Subcutaneous abdominal adipose tissue (tissue), 5 donors: ENCODE results near the gene RAP1GAP2.

Experiments
- H3K27ac ChIP-seq: one replicate; pipeline ENCODE4 v1.7.0; 2013; ENCODE audit warnings: low read depth, mild to moderate bottlenecking, inconsistent platforms, low read length, moderate library complexity
- H3K27me3 ChIP-seq, 5 donors: one replicate each; pipeline ENCODE4 v1.7.0; 2013; ENCODE audit warnings: low read length in 5 of 5, inconsistent platforms in 1 of 5; ENCODE audit not compliant: control insufficient read depth in 5 of 5, insufficient read depth in 4 of 5
- H3K36me3 ChIP-seq, 5 donors: one replicate each; pipeline ENCODE4 v1.7.0; 2013; ENCODE audit warnings: low read length in 5 of 5; ENCODE audit not compliant: control insufficient read depth in 5 of 5, insufficient read depth in 5 of 5
- H3K4me1 ChIP-seq, 5 donors: one replicate each; pipeline ENCODE4 v1.7.0; 2013; ENCODE audit warnings: low read length in 5 of 5, mild to moderate bottlenecking in 3 of 5, moderate library complexity in 1 of 5; ENCODE audit not compliant: control insufficient read depth in 5 of 5, insufficient read depth in 5 of 5
- H3K4me3 ChIP-seq, 5 donors: one replicate each; pipeline ENCODE4 v1.7.0; 2013; ENCODE audit warnings: low read length in 5 of 5, low read depth in 1 of 5
- H3K9ac ChIP-seq, 5 donors: one replicate each; pipeline ENCODE4 v1.7.0; 2013; ENCODE audit warnings: low read length in 5 of 5, mild to moderate bottlenecking in 4 of 5, moderate library complexity in 3 of 5
- H3K9me3 ChIP-seq, 5 donors: one replicate each; pipeline ENCODE4 v1.7.0; 2013; ENCODE audit warnings: low read length in 5 of 5; ENCODE audit not compliant: control insufficient read depth in 5 of 5
- donor health status: healthy.
- donor health status: healthy.
- donor health status: healthy.
- donor health status: healthy.
- donor health status: healthy.

Gene RAP1GAP2

DNA sequence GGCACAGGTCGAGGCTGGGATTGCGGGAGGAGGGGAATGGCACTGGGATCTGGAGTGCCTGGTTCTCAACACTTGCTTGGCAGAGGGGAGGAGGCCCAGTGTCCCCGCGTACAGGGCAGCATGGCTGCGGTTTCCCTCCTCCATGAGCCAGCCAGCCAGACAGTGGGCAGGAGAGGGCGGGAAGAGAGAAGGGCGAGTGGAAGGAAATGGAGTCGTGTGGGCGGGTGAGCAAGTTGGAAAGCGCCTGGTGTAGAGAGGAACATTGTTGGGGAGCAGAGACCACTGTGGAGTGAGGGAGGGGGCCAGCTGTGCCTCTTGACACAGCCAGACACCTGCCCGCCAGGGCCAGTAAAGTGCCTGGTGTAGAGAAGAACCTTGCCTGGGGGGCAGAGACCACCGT lies 136.7 kb downstream of the RAP1GAP2 start:
- Histone ChIP-seq H3K27ac (no peak overlapping the region), H3K9me3 (no peaks in the 10 kb centered on the region), H3K27me3 (peaks cover 0 to 13% (median 4%) of the 10 kb centered on the region in 5 donors)

DNA sequence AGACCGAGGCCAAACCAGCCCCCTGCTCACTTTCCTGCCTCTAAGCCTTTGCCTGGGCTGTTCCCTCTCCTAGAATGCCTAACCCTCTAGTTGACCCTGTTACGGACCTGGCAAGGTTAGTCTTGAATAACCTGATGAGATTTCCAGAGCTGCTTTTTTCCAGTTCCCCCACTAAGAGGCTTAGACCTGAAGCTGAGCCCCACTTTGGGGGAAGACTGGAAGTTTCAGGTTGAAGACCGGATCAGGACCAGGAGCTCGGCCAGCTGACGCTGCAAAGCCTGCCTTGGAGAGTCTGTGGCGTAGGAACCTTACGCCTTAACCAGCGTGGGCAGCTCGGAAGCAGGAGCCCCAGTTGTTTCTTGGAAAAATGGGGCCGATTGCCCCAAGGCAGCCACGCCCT lies 137.4 kb downstream of the RAP1GAP2 start:
- Histone ChIP-seq H3K9ac (no peak overlapping the region), H3K4me3 (no peak overlapping the region), H3K9me3 (no peaks in the 10 kb centered on the region), H3K27me3 (peaks cover 0 to 13% (median 4%) of the 10 kb centered on the region in 5 donors), H3K36me3 (no peaks in the 10 kb centered on the region), H3K4me1 (peaks cover 2 to 15% (median 3%) of the 10 kb centered on the region in 5 donors), H3K27ac (no peak overlapping the region)

More for the DNA sequence above, 136.7 kb downstream of the RAP1GAP2 start:
- H3K36me3 ChIP-seq: no peaks in the 10 kb centered on the region
- peaks cover 2 to 10% (median 3%) of the 10 kb centered on the region in 5 donors for H3K4me1 ChIP-seq
- no peak overlapping the region for H3K4me3 ChIP-seq
- H3K9ac ChIP-seq: no peak overlapping the region

DNA sequence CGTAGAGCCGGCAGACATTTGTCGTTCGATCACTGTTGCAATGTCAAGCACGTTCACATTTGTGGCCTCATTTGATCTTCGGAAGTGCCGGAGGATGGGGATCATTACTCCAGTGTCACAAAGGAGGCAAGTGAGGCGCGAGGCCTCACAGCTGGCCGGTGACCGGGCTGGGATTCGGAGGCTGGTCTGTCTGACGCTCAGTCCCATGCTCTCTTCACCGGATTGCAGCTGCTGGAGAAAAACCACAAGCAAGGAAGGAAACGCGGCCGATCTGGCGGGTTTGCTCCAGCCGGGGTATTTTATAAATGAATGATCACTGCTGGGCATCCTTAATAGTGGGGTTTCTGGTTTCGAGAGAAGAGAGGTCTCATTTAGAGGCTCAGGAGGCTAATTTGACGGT lies 139.4 kb downstream of the RAP1GAP2 start:
- H3K4me3 ChIP-seq: no peak overlapping the region
- H3K27me3 ChIP-seq: peaks cover 0 to 8% (median 5%) of the 10 kb centered on the region in 5 donors
- no peak overlapping the region for H3K9ac ChIP-seq
- H3K4me1 ChIP-seq: peaks cover 2 to 20% (median 9%) of the 10 kb centered on the region in 5 donors
- H3K36me3 ChIP-seq: no peaks in the 10 kb centered on the region
- H3K27ac ChIP-seq: no peak overlapping the region
- H3K9me3 ChIP-seq: no peaks in the 10 kb centered on the region

DNA sequence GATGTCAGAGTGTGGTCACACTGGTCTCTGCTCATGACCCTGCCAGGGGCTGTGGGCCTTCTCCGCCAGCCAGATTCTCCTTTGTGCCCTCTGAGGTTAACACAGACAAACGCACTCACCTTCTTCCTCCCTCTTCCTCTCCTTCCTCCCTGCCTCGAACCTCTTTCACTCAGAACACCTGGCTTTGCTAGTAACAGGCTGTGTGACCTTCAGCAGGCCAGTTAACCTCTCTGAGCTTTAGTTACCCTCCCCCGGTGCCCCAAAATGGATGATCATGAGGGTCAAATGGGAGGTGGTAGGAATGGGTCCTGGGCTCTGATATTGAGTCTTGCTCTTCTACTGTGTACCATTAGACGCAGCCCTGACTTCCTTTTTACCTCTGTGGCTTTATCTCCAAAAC lies 140.1 kb downstream of the RAP1GAP2 start:
- Histone ChIP-seq H3K27me3 (peaks cover 0 to 10% (median 6%) of the 10 kb centered on the region in 5 donors), H3K4me3 (no peak overlapping the region), H3K27ac (no peak overlapping the region), H3K9me3 (no peaks in the 10 kb centered on the region), H3K4me1 (peaks cover 2 to 20% (median 9%) of the 10 kb centered on the region in 5 donors), H3K36me3 (no peaks in the 10 kb centered on the region), H3K9ac (no peak overlapping the region)

DNA sequence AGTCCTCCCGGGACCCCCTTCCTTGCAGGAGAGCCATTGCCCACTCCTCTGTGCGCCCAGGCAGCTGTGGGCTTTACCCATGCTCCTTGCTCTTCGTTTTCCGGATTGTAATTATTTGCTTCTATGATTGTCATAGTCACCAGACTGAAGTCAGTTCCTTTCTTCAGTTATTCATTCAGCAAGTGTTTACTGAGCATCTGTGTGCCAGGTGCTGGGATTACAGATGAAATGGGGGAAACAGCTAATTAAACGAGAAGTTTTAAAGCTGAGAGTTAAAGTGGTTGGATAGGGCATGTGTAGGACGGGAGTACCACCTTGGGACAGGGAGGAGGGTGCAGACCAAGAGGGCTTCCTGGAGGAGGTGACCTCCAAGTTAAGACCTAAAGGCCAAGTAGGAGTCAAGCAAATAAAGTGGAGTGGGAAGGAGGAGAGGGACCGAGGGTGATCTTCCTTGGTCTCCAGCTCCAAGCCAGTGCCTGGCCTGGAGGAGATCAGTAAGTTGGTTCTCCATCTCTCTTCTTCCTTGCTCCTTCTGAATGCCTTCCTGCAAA lies 140.6 kb downstream of the RAP1GAP2 start:
- Histone ChIP-seq H3K27ac (no peak overlapping the region), H3K9me3 (no peaks in the 10 kb centered on the region), H3K4me1 (peaks cover 2 to 20% (median 9%) of the 10 kb centered on the region in 5 donors), H3K36me3 (no peaks in the 10 kb centered on the region), H3K4me3 (no peak overlapping the region), H3K27me3 (peaks cover 0 to 10% (median 6%) of the 10 kb centered on the region in 5 donors), H3K9ac (no peak overlapping the region)

DNA sequence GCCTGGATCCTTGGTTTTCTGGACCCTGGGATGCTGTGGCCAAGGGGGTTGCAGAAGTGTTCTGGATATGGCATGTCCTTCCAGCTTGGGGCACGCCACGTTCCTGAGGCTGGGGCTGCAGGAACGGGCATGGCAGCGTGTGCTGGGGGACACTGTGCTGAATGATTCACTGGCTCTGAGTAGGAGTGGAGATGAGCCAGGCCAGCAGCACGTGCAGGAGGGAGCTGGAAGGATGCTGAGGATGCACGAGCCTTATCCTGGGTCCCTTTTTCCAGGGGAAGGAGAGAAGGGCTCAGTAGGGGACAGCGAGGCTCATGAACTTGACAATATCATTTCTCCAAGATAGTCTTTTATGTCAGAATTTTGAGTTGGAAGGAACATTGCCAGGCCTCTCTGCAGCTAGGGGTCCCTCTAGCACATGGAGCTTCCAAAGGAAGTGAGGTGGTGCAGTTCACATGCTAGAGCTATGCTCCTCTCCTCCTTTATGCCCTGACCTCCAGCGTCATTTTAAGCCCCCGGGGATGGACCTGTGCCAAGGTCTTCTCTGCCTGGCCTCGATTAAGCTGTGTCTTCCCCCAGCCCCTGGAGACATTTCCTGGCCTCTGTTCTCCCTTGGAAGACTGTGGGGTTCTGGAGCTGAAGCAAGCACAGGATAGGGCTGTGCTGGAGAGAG lies 141.2 kb downstream of the RAP1GAP2 start:
- Histone ChIP-seq H3K36me3 (no peaks in the 10 kb centered on the region), H3K27me3 (peaks cover 0 to 10% (median 4%) of the 10 kb centered on the region in 5 donors), H3K9ac (no peak overlapping the region), H3K4me3 (no peak overlapping the region), H3K27ac (no peak overlapping the region), H3K4me1 (peaks cover 2 to 20% (median 9%) of the 10 kb centered on the region in 5 donors), H3K9me3 (no peaks in the 10 kb centered on the region)

DNA sequence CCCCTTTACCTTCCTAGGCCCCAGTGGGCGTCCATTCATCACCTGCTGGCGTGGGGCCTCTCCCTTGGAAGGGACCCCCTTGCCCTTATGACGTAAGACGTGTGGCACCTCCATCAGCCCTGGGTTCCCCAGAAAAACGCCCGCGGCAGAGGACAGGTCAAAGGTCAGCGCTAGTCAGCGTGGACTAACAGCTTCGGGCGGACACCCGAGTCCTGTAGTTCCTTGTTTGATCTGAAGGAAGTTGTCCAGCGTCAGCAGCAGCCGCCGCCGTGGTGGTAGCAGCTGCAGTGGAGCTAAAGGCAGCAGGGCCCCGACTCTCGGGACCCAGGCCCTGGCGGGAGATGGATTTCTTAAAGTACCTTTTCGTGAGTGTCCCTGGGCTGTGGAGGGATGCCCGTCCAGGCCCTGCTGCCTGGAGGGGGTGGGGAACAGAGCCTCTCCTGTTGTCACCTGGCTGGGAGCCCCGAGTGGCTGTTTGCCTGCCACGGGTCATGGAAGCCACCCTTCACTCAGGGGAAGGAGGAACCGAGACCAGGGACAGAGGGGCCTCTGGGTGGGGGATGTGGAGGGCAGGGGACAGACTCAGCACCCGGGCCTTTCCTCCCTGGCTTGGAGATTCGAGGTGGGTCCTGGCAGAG lies 143.6 kb downstream of the RAP1GAP2 start:
- Histone ChIP-seq H3K36me3 (no peaks in the 10 kb centered on the region), H3K9ac (no peak overlapping the region), H3K9me3 (no peaks in the 10 kb centered on the region), H3K27me3 (peaks cover 0 to 10% (median 3%) of the 10 kb centered on the region in 5 donors), H3K4me3 (no peak overlapping the region), H3K27ac (no peak overlapping the region), H3K4me1 (peaks cover 2 to 20% (median 9%) of the 10 kb centered on the region in 5 donors)

DNA sequence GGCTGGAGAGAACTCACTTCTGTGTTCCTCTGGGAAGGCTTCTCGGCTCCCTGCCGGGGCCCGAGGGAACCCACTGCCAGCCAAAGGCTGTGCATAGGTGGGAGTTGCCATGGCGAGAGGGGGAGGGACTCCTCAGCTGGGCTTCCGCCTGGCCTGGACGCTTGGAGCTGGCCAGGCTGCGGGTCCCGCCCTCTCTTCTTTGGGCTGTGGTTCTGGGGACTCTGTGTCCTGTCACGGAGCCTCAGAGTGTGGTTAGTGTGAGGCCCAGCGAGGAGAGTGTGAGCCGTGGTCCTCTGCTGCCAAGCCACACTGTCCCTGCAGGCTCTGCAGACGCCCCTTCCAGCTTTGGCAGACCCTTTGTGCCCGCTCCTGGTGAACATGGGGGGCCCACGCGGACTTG lies 144.1 kb downstream of the RAP1GAP2 start:
- Histone ChIP-seq H3K9me3 (no peaks in the 10 kb centered on the region), H3K4me1 (peaks cover 2 to 20% (median 9%) of the 10 kb centered on the region in 5 donors), H3K27me3 (peaks cover 0 to 10% (median 3%) of the 10 kb centered on the region in 5 donors), H3K4me3 (no peak overlapping the region), H3K27ac (no peak overlapping the region), H3K36me3 (no peaks in the 10 kb centered on the region), H3K9ac (no peak overlapping the region)

DNA sequence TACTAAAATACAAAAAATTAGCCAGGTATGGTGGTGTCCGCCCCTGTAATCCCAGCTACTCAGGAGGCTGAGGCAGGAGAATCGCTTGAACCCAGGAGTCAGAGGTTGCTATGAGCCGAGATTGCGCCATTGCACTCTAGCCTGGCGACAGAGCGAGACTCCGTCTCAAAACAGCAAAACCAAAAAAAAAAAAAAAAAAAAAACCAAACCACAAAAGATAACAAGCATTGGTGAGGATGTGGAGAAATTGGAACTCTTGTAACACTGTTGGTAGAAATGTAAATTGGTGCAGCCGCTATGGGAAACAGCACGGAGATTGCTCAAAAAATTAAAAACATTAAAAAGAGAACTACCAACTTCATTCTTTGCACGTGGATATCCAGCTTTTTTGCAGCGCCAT lies 147.7 kb downstream of the RAP1GAP2 start:
- Histone ChIP-seq H3K9me3 (no peaks in the 10 kb centered on the region), H3K4me1 (peaks cover 0 to 9% (median 5%) of the 10 kb centered on the region in 5 donors), H3K4me3 (no peak overlapping the region), H3K36me3 (no peaks in the 10 kb centered on the region), H3K27ac (no peak overlapping the region), H3K27me3 (peaks cover 0 to 10% (median 3%) of the 10 kb centered on the region in 5 donors), H3K9ac (no peak overlapping the region)

DNA sequence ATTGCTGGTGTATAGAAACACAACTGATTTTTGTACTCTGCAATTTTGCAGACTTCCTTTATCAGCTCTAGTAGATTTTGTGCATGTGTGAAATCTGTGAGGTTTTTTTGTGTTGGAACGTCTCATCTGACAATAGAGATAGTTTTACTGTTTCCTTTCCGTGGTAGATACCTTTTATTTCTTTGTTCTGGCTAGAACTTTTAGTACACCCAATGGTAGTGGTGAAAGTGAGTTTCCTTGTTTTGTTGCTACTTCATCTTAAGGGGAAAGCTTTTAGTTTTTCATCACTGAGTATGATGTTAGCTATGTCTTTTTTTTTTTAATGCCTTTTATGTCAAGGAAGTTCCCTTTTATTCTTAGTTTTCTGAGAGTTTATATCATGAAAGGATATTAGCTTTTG lies 149.1 kb downstream of the RAP1GAP2 start:
- Histone ChIP-seq H3K36me3 (no peaks in the 10 kb centered on the region), H3K27ac (no peak overlapping the region), H3K9ac (no peak overlapping the region), H3K9me3 (no peaks in the 10 kb centered on the region), H3K4me1 (peaks cover 0 to 6% (median 3%) of the 10 kb centered on the region in 5 donors), H3K4me3 (no peak overlapping the region), H3K27me3 (peaks cover 0 to 6% (median 3%) of the 10 kb centered on the region in 5 donors)
